Tibial artery (tissue), 4 donors: ENCODE measurements around the gene NHERF1.

Experiments used
- DNase-seq, 2 donors: peaks; one replicate each; pipeline ENCODE4 v3.0.0-alpha.2; 2019
- H3K27ac ChIP-seq, 2 donors: fragments of 200-600 bp; sonication (generic) in 1 of 2; 1 replicate in 1 of 2; 2 replicates in 1 of 2; pipeline ENCODE4 v1.5.1; 2018 to 2019; ENCODE audit warnings: mild to moderate bottlenecking in 1 of 2
- H3K27me3 ChIP-seq, 2 donors: fragments of 200-600 bp; sonication (generic) in 1 of 2; one replicate each; pipeline versions ENCODE4 v1.5.1 to v1.6.0; 2016 to 2019
- H3K36me3 ChIP-seq, 3 donors: fragments of 200-600 bp; sonication (generic) in 2 of 3; one replicate each; pipeline ENCODE4 v1.5.1; 2016 to 2019; ENCODE audit warnings: mild to moderate bottlenecking in 2 of 3
- H3K4me1 ChIP-seq, 4 donors: fragments of 200-600 bp; sonication (generic) in 2 of 4; 1 replicate in 3 of 4; 2 replicates in 1 of 4; pipeline ENCODE4 v1.5.1; 2016 to 2019
- H3K4me3 ChIP-seq, 2 donors: fragments of 200-600 bp; sonication (generic) in 1 of 2; 1 replicate in 1 of 2; 2 replicates in 1 of 2; pipeline ENCODE4 v1.5.1; 2018 to 2019; ENCODE audit warnings: mild to moderate bottlenecking in 2 of 2
- H3K9me3 ChIP-seq, 3 donors: fragments of 200-600 bp; sonication (generic) in 1 of 3; one replicate each; pipeline ENCODE4 v1.5.1; 2016 to 2019
- intact Hi-C: fragments of 100-400 bp; cut with DNase I; formaldehyde crosslinking; loops from one replicate; pipeline ENCODE4 v1.15.0; 2023; ENCODE audit warnings: low total_unique reads
- TF ChIP-seq, protein P1 (sequence below), 2 experiments: fragments of 200-600 bp in 1 of 2; fragments of 450-650 bp in 1 of 2; IDR thresholded peaks; one replicate each; pipeline ENCODE4 v1.5.1; 2017 to 2019; ENCODE audit warnings: antibody characterized with exemption in 2 of 2, mild to moderate bottlenecking in 1 of 2, moderate library complexity in 1 of 2

The NHERF1 gene

DNA sequence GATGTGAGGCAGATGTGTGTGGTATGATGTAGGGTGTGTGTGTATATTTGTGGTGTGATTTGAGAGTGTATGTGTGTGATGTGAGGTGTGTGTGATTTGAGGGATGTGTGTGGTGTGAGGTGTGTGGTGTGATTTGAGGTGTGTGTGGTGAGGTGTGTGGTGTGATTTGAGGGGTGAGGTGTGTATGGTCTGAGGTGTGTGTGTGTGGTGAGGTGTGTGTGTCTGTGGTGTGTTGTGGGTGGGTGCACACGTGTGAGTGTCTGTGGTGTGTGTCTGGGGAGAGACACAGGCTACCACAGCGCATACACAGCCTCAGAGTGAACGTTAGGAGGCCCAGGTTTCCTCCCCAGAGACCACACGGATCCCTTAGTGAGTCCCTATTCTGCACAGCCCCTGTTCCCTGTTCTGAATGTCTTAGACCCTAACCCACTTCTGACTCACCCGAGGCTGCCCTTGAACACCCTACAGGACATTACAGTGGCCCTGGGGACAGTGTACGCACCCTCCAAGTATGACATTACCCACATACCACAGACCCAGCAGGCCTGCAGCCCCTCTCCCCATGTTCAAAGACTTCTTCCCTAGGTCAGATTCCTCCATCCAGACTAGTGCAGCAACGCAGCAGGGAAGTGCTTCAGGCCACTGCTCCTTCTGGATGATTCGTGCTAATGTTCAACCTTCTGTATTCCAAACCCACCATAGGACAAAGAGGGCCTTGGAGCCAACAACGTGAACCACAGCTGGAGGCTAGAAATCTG, 14.9 kb upstream of the NHERF1 start:
- intact Hi-C loops, result no loop called here
- Histone ChIP-seq H3K4me1 (peaks cover 0 to 25% (median 20%) of the 10 kb centered on the region in 4 donors), H3K4me3 (no peak overlapping the region), H3K9me3 (no peaks in the 10 kb centered on the region), H3K27ac (no peak overlapping the region), H3K36me3 (no peaks in the 10 kb centered on the region), H3K27me3 (peaks cover 0 to 76% of the 10 kb centered on the region in 2 donors)
- DNase-seq, result no peak
- TF ChIP-seq, protein P1, sequence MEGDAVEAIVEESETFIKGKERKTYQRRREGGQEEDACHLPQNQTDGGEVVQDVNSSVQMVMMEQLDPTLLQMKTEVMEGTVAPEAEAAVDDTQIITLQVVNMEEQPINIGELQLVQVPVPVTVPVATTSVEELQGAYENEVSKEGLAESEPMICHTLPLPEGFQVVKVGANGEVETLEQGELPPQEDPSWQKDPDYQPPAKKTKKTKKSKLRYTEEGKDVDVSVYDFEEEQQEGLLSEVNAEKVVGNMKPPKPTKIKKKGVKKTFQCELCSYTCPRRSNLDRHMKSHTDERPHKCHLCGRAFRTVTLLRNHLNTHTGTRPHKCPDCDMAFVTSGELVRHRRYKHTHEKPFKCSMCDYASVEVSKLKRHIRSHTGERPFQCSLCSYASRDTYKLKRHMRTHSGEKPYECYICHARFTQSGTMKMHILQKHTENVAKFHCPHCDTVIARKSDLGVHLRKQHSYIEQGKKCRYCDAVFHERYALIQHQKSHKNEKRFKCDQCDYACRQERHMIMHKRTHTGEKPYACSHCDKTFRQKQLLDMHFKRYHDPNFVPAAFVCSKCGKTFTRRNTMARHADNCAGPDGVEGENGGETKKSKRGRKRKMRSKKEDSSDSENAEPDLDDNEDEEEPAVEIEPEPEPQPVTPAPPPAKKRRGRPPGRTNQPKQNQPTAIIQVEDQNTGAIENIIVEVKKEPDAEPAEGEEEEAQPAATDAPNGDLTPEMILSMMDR (IDR thresholded peaks at IDR 0.05), result no peak

DNA sequence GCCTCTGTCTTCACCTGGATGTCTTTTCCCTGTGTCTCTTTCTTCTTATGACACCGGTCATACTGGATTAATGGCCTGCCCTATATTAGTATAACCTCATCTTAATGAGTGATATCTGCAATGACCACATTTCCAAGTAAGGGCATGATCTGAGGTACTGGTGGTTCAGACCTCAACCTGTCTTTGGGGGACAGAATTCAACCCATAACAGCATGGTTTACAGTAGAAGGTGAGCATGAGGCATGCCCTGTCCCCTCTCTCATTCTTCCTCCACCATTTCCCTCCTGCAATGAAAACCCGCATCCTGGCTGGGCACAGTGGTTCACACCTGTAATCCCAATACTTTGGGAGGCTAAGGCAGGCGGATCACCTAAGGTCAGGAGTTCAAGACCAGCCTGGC, 14.2 kb upstream of the NHERF1 start:
- Histone ChIP-seq H3K27me3 (peaks cover 0 to 83% of the 10 kb centered on the region in 2 donors), H3K9me3 (no peaks in the 10 kb centered on the region), H3K36me3 (no peaks in the 10 kb centered on the region), H3K4me3 (no peak overlapping the region), H3K4me1 (peaks cover 0 to 25% (median 20%) of the 10 kb centered on the region in 4 donors), H3K27ac (no peak overlapping the region)
- intact Hi-C loops, result no loop called here
- no peak for DNase-seq
- TF ChIP-seq, protein P1 (IDR thresholded peaks at IDR 0.05), result no peak

DNA sequence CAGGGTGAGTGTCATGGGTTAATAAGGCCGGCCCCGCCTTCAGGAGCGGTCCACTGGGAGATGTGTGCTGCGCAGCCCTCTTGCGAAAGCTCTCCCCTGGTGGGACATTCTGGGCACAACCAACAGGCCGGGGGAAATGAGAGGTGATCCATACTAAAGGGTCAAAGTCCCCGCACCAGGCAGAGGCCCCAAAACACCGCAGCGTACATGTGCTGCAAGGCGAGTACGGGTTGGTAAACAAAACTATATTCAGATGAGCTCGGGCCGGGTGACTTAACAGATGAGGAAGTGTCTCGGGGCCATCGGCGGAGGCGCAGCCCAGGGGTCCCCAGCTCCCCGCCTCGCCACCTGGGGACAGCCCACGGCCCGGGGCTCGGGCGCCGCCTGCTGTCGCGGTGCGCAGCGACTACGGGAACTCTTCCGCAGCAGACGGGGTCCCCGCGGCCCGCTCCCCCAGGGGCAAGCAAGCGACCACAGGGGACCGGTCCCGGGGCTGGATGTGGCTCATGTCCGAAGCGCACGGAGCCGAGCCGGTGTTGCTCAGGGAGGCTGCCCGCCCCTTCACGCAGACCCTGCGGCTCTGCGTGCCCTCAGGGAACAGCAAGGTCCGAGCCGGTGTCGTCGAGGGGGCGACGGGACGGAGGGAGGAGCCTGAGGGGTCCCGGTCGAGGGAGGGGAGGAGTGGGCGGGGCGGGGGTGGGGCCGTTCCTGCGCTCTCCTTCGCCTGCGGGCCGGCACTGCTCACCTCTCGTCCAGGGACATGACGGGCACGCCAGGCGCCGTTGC, 11.7 kb upstream of the NHERF1 start, which contains the start of gene RAB37:
TSS of gene RAB37 (plus strand) at position 744 of the 786 bp plus-strand sequence. CDS start at position 761, 17 bp downstream.
- no peaks in the 10 kb centered on the region for H3K36me3 ChIP-seq
- peaks cover 0 to 25% (median 20%) of the 10 kb centered on the region in 4 donors for H3K4me1 ChIP-seq
- intact Hi-C loops, result no loop called here
- H3K27me3 ChIP-seq, result peaks cover 0 to 86% of the 10 kb centered on the region in 2 donors
- no peak for DNase-seq
- no peaks in the 10 kb centered on the region for H3K9me3 ChIP-seq
- TF ChIP-seq, protein P1 (IDR thresholded peaks at IDR 0.05), result no peak
- peak within 1 kb of the TSS; percentile 18 to 31 for H3K4me3 ChIP-seq
- H3K27ac ChIP-seq, result no peak within 1 kb of the TSS

DNA sequence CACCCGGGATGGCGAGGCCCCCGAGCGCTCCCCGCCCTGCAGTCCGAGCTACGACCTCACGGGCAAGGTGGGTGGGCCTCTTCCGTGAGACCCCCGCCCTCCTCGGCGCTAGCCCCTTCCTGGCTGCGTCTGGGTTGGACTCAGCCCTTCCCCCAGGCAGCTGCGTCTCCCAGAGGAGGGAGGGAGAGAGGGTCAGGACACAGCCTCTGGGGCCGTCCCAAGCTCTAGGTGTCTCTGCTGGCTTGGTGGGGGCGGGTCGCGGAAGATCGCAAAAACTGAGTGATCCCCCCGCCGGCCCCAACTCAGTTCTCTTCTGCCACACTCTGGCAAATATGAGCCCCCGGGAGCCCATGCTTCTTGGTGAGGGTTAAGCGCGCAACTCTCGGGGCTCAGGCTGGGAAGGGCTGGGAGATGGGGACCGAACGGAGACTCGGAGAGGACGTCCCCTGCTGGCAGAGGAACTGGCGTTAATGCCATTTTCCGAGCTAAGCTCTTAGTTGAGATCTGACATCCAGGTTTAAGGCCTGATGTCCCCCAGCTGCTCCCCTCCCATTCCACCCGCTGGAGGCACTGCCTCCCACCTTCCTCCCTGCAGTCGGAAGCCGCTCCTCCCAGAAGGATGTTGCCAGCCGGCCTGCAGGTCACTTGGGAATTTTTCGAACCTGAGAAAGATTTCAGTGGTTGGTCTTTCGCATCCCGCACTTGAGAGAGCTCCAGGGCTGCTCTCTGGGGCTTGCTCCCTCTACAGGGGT, 11.0 kb upstream of the NHERF1 start:
- intact Hi-C loops, result no loop called here
- no peaks in the 10 kb centered on the region for H3K36me3 ChIP-seq
- TF ChIP-seq, protein P1 (IDR thresholded peaks at IDR 0.05), result no peak
- H3K9me3 ChIP-seq, result no peaks in the 10 kb centered on the region
- H3K27me3 ChIP-seq, result peaks cover 0 to 88% of the 10 kb centered on the region in 2 donors
- no peak for DNase-seq
- no peak overlapping the region for H3K27ac ChIP-seq
- H3K4me3 ChIP-seq, result peak overlapping the region; percentile 18 to 31
- H3K4me1 ChIP-seq, result peaks cover 0 to 25% (median 20%) of the 10 kb centered on the region in 4 donors
